IPS DF 6.9 (cell line): Measurements from ENCODE around the gene PDF.
"Not testable (repeated sequence)": the region's sequence is repeated elsewhere in the genome, so short reads cannot be mapped to it uniquely, and the experiment has no call there.

Experiments used
- DNase-seq: peaks from one replicate; pipeline ENCODE4 v3.0.0-alpha.2; 2013; ENCODE audit warnings: low read depth, low spot score
- H3K27ac ChIP-seq: one replicate; pipeline ENCODE4 v1.5.1; 2013; ENCODE audit warnings: low read length, control low read depth
- H3K27me3 ChIP-seq: 2 replicates; pipeline ENCODE4 v1.6.1; 2013; ENCODE audit warnings: mild to moderate bottlenecking, low read length; ENCODE audit not compliant: control insufficient read depth, insufficient read depth
- H3K36me3 ChIP-seq: 2 replicates; pipeline ENCODE4 v1.6.1; 2013; ENCODE audit warnings: low read length; ENCODE audit not compliant: control insufficient read depth, insufficient read depth
- H3K4me1 ChIP-seq: 2 replicates; pipeline ENCODE4 v1.6.1; 2013; ENCODE audit warnings: low read length; ENCODE audit not compliant: control insufficient read depth, insufficient read depth
- H3K4me3 ChIP-seq: 2 replicates; pipeline ENCODE4 v1.5.1; 2013; ENCODE audit warnings: mild to moderate bottlenecking, low read length
- H3K9me3 ChIP-seq: 2 replicates; pipeline ENCODE4 v1.6.1; 2013; ENCODE audit warnings: low read length, inconsistent platforms; ENCODE audit not compliant: control insufficient read depth, insufficient read depth
- WGBS: extraction: QIAGEN DNeasy Blood & Tissue Kit; methylation state at CpG from one replicate; pipeline ENCODE4 v1.1.7; 2013; ENCODE audit warnings: mixed read lengths, missing lambda C conversion rate; ENCODE audit not compliant: insufficient read length, insufficient coverage; 5-methylcytosine and 5-hydroxymethylcytosine counted together

Gene PDF

GRCh38 chr16:69302301-69302700 is 28.1 kb downstream of the PDF start:
- Histone ChIP-seq H3K27me3 (no peaks in the 10 kb centered on the region), H3K27ac (no peak overlapping the region), H3K36me3 (no peaks in the 10 kb centered on the region), H3K4me1 (no peaks in the 10 kb centered on the region), H3K4me3 (no peak overlapping the region), H3K9me3 (no peaks in the 10 kb centered on the region)
- WGBS = no CpG with 5 or more reads among the region's 4 CpGs
- no peak for DNase-seq

DNA sequence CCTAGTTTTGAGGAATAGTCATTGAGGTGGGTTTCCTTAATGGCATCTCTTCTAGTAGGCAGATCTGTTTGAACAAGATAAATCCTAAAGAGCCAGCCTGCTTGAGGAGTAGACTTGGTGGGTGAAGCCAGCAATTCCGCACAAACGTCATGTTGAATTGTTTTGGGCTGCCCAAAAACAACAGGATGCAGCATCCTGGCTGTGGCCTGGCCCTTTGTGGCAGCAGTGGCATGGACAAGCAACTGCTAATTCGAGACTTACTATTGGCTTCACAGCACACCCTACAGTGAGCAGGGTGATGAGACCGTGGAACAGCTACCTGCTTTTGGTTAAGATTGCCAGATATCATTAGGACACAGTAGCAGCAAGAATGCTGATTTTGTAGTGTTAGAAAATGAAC is 28.5 kb downstream of the PDF start:
- Histone ChIP-seq H3K36me3 (no peaks in the 10 kb centered on the region), H3K4me1 (no peaks in the 10 kb centered on the region), H3K4me3 (no peak overlapping the region), H3K27me3 (no peaks in the 10 kb centered on the region), H3K27ac (no peak overlapping the region), H3K9me3 (no peaks in the 10 kb centered on the region)
- no CpG with 5 or more reads among the region's 4 CpGs for WGBS
- no peak for DNase-seq

DNA sequence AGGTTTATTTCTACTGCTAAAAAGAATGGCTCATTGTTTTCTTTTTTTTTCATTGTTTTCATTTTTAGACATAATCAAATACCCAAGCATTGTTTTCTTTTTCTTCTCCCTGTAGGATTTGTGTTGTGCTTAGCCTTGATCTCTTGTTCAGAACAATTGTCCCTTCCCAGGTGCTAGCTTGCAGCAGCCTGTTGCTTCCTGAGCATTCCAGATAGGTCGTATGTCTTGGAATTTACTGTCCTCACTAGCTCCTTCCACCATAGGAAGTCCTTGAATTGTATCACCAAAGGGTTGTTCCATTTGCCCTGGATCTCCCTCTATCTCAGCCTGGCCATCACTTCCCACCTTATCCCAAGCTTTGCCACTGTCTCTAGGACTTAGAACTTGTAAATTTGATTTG is 29.2 kb downstream of the PDF start:
- H3K27me3 ChIP-seq = no peaks in the 10 kb centered on the region
- no peaks in the 10 kb centered on the region for H3K4me1 ChIP-seq
- no peak for DNase-seq
- no peak overlapping the region for H3K4me3 ChIP-seq
- no CpG with 5 or more reads among the region's 1 CpG for WGBS
- H3K9me3 ChIP-seq = no peaks in the 10 kb centered on the region
- no peaks in the 10 kb centered on the region for H3K36me3 ChIP-seq
- no peak overlapping the region for H3K27ac ChIP-seq

GRCh38 chr16:69298261-69298660 is 32.1 kb downstream of the PDF start:
- Histone ChIP-seq H3K9me3 (no peaks in the 10 kb centered on the region), H3K4me1 (no peaks in the 10 kb centered on the region), H3K27ac (no peak overlapping the region), H3K36me3 (no peaks in the 10 kb centered on the region), H3K27me3 (no peaks in the 10 kb centered on the region), H3K4me3 (no peak overlapping the region)
- no peak for DNase-seq
- no CpG with 5 or more reads among the region's 4 CpGs for WGBS

DNA sequence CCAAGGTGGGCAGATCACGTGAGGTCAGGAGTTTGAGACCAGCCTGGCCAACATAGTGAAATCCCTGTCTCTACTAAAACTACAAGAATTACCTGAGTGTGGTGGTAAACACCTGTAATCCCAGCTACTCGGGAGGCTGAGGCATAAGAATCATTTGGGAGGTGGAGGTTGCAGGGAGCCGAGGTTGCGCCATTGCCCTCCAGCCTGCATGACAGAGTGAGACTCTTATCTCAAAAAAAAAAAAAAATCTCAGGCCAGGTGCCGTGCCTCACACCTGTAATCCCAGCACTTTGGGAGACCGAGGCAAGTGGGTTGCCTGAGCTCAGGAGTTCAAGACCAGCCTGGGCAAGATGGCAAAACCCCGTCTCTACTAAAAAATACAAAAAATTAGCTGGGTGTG is 33.6 kb downstream of the PDF start:
- DNase-seq, H3K27me3 ChIP-seq, H3K9me3 ChIP-seq, H3K27ac ChIP-seq, H3K4me1 ChIP-seq, H3K36me3 ChIP-seq, H3K4me3 ChIP-seq: not testable (repeated sequence)
- WGBS = no CpG with 5 or more reads among the region's 7 CpGs

- H3K4me3 ChIP-seq = no peak overlapping the region
- H3K4me1 ChIP-seq = no peaks in the 10 kb centered on the region
- no peaks in the 10 kb centered on the region for H3K27me3 ChIP-seq
- no peaks in the 10 kb centered on the region for H3K36me3 ChIP-seq
- DNase-seq = no peak
- WGBS = no CpG with 5 or more reads among the region's 1 CpG
- H3K9me3 ChIP-seq = no peaks in the 10 kb centered on the region
- no peak overlapping the region for H3K27ac ChIP-seq
Measured at GRCh38 chr16:69294051-69294450, 36.3 kb downstream of the PDF start.

DNA sequence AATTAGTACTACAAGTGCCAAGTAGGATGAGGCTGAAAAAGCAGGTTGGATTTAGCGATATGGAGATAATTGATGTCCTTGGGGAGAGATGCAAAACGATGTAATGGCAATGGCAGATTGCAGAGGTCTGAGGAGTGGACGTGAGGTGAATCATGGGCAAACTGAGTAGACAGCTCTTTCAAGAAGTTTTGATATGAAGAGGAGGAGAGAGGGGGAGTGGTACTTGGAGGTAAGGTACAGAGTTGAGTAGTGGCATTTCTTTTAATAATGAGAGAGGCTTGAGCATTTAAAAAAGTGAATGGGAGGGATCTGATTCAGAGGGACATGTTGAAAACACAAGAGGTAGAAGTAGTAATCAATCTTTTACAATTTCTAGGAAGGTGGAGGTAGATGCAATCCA is 37.0 kb downstream of the PDF start:
- Histone ChIP-seq H3K27ac (no peak overlapping the region), H3K9me3 (no peaks in the 10 kb centered on the region), H3K4me3 (no peak overlapping the region), H3K4me1 (no peaks in the 10 kb centered on the region), H3K27me3 (no peaks in the 10 kb centered on the region), H3K36me3 (no peaks in the 10 kb centered on the region)
- WGBS = no CpG with 5 or more reads among the region's 3 CpGs
- DNase-seq = no peak

GRCh38 chr16:69291657-69292056 is 38.7 kb downstream of the PDF start:
- not testable (repeated sequence) for H3K4me1 ChIP-seq

GRCh38 chr16:69286941-69287713 is 43.3 kb downstream of the PDF start:
- Histone ChIP-seq H3K36me3 (no peaks in the 10 kb centered on the region), H3K4me1 (no peaks in the 10 kb centered on the region), H3K27ac (no peak overlapping the region), H3K9me3 (no peaks in the 10 kb centered on the region), H3K4me3 (no peak overlapping the region), H3K27me3 (no peaks in the 10 kb centered on the region)
- no CpG with 5 or more reads among the region's 13 CpGs for WGBS
- DNase-seq = no peak

More at GRCh38 chr16:69291657-69292056, 38.7 kb downstream of the PDF start:
- H3K4me3 ChIP-seq, H3K27me3 ChIP-seq, H3K9me3 ChIP-seq, H3K36me3 ChIP-seq, DNase-seq, H3K27ac ChIP-seq: not testable (repeated sequence)
- WGBS = no CpG with 5 or more reads among the region's 9 CpGs

- no peaks in the 10 kb centered on the region for H3K4me1 ChIP-seq
- H3K36me3 ChIP-seq = no peaks in the 10 kb centered on the region
- no peaks in the 10 kb centered on the region for H3K9me3 ChIP-seq
- no peak overlapping the region for H3K27ac ChIP-seq
- H3K27me3 ChIP-seq = no peaks in the 10 kb centered on the region
- no peak for DNase-seq
- no CpG with 5 or more reads among the region's 4 CpGs for WGBS
- H3K4me3 ChIP-seq = no peak overlapping the region
Measured at GRCh38 chr16:69285240-69285639, 45.1 kb downstream of the PDF start.

DNA sequence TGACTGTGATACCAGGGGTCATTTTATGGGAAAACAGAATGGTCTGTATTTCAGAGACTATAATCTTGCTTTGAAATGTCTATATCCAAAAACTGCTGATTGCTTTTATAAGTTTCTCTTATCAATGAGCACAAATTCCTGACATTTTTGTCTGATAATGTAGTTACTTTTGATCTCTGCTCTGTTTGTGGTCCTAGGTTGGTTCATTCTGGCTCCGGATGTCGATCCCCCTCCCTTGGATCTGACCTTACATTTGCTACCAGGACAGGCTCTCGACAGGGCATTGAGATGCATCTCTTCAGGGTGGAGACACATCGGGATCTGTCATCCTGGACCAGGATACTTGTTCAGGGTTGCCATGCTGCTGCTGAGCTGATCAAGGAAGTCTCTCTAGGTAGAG is 46.5 kb downstream of the PDF start:
- no peak overlapping the region for H3K4me3 ChIP-seq
- no peak for DNase-seq
- no peaks in the 10 kb centered on the region for H3K9me3 ChIP-seq
- no peak overlapping the region for H3K27ac ChIP-seq
- no CpG with 5 or more reads among the region's 4 CpGs for WGBS
- no peaks in the 10 kb centered on the region for H3K36me3 ChIP-seq
- H3K4me1 ChIP-seq = no peaks in the 10 kb centered on the region
- no peaks in the 10 kb centered on the region for H3K27me3 ChIP-seq
